ENCODE data around the gene MINDY2.

DNA sequence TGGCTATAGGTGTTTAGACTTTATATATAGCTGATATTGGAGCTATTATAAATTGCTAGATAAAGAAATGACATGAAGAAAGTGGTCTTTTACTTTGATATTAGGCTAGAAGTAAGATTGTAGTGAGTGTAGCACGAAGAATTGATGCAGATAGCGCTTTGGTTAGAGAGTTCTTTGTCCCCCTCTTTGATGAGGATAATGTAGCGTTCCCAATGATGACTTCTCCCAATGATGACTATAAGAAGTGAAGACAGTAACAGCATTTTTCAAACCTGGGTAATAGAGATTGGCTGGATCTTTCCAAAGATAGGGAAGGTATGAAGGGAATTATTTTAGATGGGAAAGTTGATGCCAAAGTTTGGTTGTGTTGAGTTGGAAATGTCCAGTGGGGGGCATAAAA is 4.3 kb downstream of the MINDY2 start:
- TF ChIP-seq, protein P1, sequence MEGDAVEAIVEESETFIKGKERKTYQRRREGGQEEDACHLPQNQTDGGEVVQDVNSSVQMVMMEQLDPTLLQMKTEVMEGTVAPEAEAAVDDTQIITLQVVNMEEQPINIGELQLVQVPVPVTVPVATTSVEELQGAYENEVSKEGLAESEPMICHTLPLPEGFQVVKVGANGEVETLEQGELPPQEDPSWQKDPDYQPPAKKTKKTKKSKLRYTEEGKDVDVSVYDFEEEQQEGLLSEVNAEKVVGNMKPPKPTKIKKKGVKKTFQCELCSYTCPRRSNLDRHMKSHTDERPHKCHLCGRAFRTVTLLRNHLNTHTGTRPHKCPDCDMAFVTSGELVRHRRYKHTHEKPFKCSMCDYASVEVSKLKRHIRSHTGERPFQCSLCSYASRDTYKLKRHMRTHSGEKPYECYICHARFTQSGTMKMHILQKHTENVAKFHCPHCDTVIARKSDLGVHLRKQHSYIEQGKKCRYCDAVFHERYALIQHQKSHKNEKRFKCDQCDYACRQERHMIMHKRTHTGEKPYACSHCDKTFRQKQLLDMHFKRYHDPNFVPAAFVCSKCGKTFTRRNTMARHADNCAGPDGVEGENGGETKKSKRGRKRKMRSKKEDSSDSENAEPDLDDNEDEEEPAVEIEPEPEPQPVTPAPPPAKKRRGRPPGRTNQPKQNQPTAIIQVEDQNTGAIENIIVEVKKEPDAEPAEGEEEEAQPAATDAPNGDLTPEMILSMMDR (conservative IDR thresholded peaks at IDR 0.05) = no peak
- no peak for TF ChIP-seq EZH2 (IDR thresholded peaks at IDR 0.05; ENCODE audit: low read depth)
